GM18502 (cell line): ENCODE measurements around the gene SULT2A1.
"Not testable (repeated sequence)": the region's sequence is repeated elsewhere in the genome, so short reads cannot be mapped to it uniquely, and the experiment has no call there.

Experiments
- ATAC-seq: cut with Tn5 transposase; IDR thresholded peaks from one replicate; pipeline ENCODE4 v1.9.1; 2021; ENCODE audit warnings: mild to moderate bottlenecking; ENCODE audit not compliant: unreplicated experiment, poor library complexity

SULT2A1 gene

DNA sequence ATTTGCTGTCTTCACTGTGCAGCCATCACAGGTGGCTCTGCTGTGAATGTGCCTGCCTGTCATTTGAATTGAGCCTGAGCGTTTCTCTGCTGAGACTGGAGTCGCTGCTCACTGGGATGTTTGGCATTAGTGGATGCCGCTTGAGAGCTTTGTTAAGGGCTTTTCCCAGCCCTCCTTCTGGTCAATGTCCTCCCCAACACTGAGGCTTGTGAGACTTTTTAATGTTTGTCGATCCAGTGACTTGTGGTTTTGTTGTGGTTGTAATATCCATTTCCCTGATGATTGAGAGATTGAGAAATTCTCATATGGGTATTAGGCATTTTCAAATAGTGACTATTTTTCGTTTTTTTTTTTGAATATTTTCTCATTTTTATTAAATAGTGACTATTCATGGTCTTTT is 24.5 kb downstream of the SULT2A1 start:
- ATAC-seq = no peak

DNA sequence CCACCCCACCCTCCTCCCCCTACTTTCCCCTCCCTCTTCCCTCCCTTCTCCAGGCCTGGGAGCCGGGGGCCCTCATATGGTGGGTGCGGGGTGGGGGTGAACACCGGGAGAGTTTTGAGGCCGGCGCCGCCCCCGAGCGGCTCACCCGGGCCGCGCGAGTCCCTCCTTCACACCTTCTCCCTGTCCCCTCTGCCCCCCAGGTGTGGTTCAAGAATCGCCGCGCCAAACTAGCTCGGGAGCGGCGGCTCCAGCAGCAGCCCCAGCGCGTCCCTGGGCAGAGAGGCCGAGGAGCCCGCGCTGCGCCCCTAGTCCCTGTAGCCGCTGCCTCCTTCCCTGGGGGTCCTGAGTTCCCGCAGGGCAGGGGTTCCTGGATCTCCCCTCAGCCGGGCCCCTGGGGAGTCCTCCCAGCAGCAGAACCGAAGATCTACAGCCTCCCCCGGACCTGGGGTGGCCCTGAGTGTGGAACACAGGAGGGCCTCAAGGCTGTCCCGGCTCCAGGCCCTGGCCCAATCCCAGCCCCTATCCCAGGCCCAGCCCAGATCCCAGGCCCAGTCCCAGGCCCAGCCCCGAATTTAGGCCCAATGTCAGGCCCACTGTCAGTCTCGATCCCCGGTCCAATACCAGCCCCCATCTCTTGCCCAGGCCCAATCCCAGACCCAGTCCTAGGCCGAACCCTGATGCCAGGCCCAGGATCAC is 25.4 kb downstream of the SULT2A1 start:
- ATAC-seq = no peak

DNA sequence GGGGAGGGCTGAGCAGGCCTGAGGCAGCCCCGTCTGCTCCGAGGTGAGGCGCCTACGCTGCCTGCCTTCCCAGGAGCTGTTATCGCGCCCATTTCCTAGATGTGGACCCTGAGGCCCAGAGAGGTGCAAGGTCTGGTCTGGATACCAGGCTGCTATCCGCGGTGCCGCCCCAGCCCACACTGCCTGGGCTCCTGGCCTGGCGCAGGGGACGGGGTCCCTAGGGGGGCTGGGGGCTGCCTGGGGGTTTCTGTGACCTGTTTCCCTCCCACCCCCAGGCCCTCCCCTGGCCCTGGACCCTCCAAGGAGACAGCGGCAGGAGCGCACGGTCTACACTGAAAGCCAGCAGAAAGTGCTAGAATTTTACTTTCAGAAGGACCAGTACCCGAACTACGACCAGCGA is 26.3 kb downstream of the SULT2A1 start:
- ATAC-seq = not testable (repeated sequence)

DNA sequence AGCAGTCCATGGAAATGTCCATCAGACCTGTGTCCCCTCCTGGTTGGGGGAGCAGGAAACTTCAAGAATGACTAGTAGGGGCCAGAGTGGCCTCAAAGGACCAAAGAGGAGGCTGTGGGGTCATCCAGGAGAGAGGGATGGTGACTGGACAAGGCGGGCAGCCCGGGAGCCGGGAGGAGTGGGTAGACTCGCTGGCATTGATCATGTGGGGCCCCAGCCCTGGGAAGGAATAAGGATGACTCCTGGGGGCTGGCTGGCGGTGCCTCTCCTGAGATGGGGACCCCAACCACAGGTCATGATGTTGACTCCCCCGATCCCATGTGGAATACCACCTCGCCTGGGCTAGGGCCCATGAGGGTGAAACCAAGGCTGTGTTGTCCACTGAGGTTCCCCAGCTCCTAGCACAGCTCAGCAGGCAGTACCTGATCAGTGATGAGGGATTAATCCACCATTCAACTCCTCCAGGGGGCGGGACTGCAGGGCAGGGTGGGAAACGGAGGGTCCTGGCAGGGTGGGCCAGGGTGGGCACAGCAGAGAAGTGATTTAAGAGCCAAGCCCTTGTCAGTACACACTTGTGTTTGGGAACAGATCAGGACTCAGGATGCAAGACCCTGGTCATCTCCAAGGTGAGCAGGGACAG is 27.3 kb downstream of the SULT2A1 start, which contains the start of gene TPRX2:
TSS of gene TPRX2 (plus strand) at position 590 of the 640 bp plus-strand sequence. CDS start at position 602, 12 bp downstream.
- not testable (repeated sequence) for ATAC-seq

DNA sequence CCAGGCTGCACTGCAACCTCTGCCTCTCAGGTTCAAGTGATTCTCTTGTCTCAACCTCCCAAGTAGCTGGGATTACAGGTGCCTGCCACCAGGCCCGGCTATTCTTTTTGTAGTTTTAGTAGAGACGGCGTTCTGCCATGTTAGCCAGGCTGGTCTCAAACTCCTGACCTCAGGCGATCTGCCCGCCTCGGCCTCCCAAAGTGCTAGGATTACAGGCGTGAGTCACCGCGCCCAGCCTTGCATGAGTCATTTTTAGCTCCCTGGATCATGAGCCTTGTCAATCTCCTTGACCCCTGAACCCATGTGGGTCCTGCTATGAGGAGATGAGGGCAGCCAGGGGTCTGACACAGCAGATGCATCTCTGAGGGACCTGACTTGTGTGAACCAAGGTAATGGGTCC is 27.9 kb downstream of the SULT2A1 start:
- ATAC-seq = not testable (repeated sequence)

DNA sequence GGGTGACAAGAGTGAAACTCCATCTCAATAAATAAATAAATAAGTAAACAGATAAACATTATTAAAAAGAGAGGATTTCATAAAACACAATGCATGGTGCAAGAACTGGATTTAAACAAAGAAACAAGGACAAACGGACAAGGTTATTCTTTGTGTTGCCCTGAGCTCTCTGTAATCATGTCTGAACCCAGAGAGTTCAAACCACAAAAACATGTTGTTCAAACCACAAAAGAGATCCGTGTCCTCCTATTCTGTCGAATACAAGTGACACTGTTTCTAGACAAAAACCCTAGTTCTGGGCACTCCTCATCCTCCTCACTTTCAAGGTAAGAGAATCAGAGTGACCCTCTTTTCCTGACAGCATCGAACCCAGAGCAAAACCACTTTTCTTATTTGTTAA is 31.7 kb downstream of the SULT2A1 start:
- no peak for ATAC-seq

DNA sequence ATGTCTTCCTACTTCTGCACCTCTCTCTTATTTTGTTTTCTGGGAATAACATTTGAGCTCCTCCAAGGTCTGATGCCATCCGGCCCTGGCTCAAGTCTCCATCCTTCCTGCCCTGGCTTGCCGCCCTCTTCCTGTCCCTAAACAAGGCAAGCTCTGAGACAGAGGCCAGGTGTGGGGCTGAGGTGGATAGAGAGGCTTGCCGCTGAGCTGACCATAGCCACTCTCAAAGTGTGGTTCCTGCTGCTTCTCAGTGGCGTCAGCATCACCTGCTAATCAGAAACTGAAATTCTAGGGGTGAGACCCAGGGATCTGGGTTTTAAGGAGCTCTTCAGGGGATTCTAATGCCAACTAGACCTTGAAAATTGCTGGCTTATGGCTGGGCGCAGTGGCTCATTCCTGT is 33.1 kb downstream of the SULT2A1 start:
- ATAC-seq = no peak

DNA sequence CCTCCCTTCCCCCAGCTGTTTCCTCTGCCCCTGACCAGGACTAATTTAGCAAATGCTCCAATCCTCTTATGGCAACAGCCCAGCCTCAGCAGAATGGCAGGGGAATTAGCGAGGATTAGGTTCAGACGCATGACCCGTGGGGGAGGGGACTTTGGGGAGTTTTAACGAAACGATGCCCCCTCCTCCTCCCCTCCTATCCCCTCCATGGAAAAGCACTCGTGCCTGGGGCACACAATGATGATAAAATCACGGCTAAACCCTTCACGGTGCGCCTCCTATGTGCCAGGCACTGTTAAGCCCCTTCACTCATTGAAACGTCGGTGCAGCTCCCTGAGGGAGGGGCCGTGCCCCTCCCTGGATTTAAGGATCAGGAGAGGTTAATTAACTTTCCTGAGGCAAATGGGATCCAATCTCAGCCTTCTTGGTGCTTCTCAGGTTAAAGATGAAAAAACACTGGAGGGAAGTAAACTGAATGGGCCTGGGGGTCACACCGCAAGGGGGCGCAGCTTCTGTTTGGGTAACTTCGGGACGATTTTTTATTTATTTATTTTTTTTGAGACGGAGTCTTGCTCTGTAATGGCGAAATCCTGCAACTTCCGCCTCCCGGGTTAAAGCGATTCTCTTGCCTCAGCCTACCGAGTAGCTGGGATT is 37.2 kb downstream of the SULT2A1 start:
- ATAC-seq = no peak

DNA sequence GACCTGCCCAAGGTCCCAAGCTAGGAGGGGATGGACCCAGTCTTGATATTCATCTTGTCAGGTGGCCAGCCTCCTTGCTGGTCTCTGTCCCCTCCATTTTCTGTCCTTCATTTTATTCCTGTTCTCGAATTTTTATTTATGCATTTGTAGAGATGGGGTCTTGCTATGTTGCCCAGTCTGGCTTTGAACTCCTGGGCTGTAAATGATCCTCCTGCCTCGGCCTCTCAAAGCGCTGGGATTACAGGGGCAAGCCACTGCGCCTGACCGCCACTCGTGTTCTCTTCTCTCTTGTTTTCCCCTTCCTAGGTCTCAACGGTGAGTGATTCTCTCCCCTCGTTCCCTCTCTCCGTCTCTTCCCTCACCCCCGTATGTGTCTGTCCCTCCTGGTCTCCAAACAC is 37.7 kb downstream of the SULT2A1 start:
- ATAC-seq = no peak

DNA sequence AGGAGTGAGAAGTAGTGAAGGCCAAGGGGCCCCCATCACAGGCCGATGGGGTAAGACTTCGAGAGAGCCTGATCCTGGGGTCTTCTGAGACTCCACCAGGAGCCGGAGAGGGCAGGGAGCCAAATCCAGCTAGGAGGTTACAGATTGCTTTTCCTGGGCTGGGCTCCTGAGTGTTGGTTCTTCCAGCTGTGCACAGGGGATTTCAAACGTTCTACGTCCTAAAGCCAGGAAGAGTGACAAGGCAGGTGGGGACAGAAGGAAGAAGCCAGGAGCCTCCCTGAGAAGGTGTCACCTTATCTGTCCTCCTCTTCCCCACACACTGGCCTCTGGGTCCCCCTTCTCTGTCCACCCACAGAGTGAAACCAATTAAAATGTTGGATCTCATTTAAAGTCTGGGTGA is 43.2 kb downstream of the SULT2A1 start:
- no peak for ATAC-seq

DNA sequence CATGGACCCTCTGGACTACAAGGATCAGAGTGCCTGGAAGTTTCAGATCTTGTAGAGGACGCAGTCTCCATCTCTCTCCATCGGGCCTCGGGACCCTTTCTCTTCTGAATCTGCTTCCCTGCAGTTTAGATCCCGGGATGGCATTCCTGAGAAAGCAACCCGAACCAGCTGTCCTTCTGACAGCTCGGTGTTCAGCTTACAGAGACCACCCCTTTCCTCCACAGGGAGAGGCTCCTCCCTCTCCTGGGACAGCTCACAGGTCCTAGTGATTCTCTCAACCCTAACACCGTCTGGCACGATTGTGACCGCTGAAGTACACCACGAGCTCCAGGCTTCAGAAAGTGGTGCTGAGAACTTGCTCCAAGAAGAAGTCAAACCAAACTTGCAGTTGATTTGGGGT is 46.2 kb downstream of the SULT2A1 start:
- ATAC-seq = no peak

DNA sequence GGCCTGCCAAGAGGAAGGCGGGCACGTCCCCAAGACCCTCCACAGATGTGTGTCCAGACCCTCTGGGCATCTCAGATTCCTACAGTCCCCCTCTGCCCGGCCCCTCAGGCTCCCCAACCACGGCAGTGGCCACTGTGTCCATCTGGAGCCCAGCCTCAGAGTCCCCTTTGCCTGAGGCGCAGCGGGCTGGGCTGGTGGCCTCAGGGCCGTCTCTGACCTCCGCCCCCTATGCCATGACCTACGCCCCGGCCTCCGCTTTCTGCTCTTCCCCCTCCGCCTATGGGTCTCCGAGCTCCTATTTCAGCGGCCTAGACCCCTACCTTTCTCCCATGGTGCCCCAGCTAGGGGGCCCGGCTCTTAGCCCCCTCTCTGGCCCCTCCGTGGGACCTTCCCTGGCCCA is 46.7 kb downstream of the SULT2A1 start:
- ATAC-seq = no peak

DNA sequence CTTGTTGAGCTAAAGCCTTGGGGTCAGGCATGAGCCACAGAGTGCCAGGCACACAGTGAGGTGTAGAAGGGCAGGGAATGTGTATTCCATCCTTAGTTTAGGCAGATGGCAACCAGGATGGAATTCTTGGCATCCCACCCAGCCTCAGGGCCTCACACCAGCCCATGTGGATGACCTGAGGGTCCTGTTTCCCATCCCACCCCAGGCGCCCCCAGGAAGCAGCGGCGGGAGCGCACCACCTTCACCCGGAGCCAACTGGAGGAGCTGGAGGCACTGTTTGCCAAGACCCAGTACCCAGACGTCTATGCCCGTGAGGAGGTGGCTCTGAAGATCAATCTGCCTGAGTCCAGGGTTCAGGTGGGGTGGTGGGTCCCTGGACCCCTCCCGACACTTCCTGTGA is 50.1 kb downstream of the SULT2A1 start:
- ATAC-seq = no peak

DNA sequence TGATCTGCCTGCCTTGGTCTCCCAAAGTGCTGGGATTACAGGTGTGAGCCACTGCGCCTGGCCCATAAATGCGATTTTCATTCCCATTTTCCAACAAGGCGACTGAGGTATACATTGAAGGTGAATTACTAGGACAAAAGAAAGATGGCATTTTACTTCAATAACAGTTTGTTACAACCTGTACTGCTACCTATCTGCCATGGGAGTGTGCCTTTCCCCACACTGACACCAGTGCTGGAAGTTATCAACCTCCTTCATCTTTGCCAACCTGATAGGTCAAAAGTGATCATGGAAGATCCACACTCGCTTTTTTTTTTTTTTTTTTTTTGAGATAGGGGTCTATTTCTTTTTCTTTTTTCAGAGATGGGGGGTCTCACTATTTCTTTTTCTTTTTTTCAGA is 53.4 kb downstream of the SULT2A1 start:
- no peak for ATAC-seq

DNA sequence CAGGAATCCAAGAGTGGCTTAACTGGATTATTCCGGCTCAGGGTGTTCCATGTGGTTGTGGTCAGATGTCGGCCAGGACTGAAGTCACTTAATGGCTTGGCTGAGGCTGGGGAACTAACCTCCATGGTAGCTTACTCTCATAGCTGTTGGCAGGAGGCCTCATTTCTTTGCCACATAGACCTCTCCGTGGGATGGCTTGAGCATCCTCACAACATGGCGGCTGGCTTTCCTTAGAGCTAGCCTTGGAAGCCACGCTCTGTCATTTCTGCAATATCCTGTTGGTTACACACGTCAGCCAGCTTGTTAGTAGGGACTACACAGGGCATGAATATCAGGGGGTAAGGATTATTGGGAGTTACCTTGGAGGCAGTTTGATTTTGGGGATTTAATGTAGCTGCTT is 59.3 kb downstream of the SULT2A1 start:
- ATAC-seq = no peak

DNA sequence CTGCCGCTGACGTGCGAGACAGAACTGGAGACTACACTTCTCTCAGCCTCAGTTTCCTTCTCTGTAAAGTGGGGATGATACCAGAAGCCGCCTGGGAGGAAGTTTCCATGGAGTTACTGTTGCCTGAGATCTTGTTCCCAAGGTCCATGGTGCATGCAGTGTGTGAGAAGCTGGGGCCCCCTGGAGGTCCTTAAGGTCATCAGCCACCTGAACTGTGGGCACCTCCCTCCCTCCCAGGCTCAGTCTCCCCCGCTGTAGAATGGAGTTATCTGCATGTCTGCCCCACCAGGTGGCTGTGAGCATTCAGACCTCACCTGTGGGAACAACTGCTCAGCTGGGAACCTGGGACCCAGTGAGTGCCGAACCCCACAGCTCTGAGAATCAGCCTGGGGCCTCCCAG is 61.7 kb downstream of the SULT2A1 start:
- no peak for ATAC-seq

DNA sequence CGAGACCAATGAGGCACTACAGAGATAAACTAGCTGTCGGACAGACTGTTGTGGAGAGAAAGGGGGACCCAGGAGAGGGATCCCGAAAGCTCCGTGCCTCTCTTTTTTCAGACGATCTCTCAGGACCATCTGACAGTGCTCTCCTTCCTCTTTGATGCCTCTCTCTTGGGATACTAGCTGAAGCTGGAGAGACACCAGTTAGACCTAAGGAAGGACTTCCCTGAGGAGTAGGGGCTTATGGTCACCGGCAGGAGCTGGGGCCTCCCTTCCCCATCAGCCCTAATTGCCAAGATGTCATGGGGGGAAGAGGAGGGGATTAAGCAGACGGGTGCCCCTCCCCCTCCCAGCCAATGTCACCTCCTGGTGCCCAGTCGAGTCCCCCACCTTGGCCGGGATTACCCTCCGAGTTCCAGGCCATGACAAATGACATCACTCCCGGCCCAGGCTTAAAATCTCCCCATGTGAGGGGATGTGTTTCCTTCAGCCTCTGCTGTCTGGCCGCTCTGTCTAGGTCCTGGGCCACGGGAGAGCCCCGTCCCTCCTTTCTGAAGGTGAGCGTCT is 64.6 kb downstream of the SULT2A1 start, which contains the start of gene CRX:
TSS of gene CRX (plus strand) at position 478 of the 561 bp plus-strand sequence. CDS start 12,507 bp downstream, outside the sequence.
- ATAC-seq = no peak
